Neural cell (in vitro differentiated cells): ENCODE measurements around the gene FABP7. TPM values are rescaled to one million over a fixed set of nuclear protein-coding genes. Genes with fewer than 3 reads are reported as not detected.

Experiments
- H2AFZ ChIP-seq: fragments of 200-600, 300-800 bp; sonication (generic), shearing (Covaris generic); 2 replicates; pipeline ENCODE4 v1.6.0; 2014; ENCODE audit warnings: low read depth, mild to moderate bottlenecking, antibody characterized with exemption, low read length, moderate library complexity
- H3F3A ChIP-seq: fragments of 200-600 bp; shearing (Covaris generic); 2 replicates; pipeline ENCODE4 v1.6.1; 2016; ENCODE audit warnings: mild to moderate bottlenecking, moderate library complexity, mixed read lengths, antibody characterized with exemption, low read length; ENCODE audit not compliant: insufficient read depth, poor library complexity, severe bottlenecking
- H3K27ac ChIP-seq: fragments of 200-600, 300-800 bp; sonication (generic), shearing (Covaris generic); 2 replicates; pipeline ENCODE4 v1.5.1; 2014; ENCODE audit warnings: mild to moderate bottlenecking, low read length, moderate library complexity
- H3K27me3 ChIP-seq: fragments of 300-800, 200-600 bp; sonication (generic), shearing (Covaris generic); 2 replicates; pipeline ENCODE4 v1.6.0; 2014; ENCODE audit warnings: mild to moderate bottlenecking, low read depth, low read length, moderate library complexity; ENCODE audit not compliant: insufficient read depth
- H3K36me3 ChIP-seq: fragments of 300-800, 200-600 bp; sonication (generic), shearing (Covaris generic); 2 replicates; pipeline ENCODE4 v1.5.1; 2014; ENCODE audit warnings: mild to moderate bottlenecking, antibody characterized with exemption, low read length, moderate library complexity; ENCODE audit not compliant: insufficient read depth
- H3K4me2 ChIP-seq: fragments of 300-800, 200-600 bp; sonication (generic), shearing (Covaris generic); 2 replicates; pipeline ENCODE4 v1.6.0; 2014; ENCODE audit warnings: mild to moderate bottlenecking, low read length
- H3K4me3 ChIP-seq: fragments of 300-800, 200-600 bp; sonication (generic), shearing (Covaris generic); 2 replicates; pipeline ENCODE4 v1.5.1; 2014; ENCODE audit warnings: mild to moderate bottlenecking, low read length, moderate library complexity
- H3K79me2 ChIP-seq: fragments of 200-600 bp; shearing (Covaris generic); replicated peaks from 2 replicates; pipeline ENCODE4 v1.6.0; 2014; ENCODE audit warnings: mild to moderate bottlenecking, low read length, moderate library complexity; ENCODE audit not compliant: insufficient read depth
- H3K9ac ChIP-seq: fragments of 300-800, 200-600 bp; sonication (generic), shearing (Covaris generic); 2 replicates; pipeline ENCODE4 v1.6.1; 2016; ENCODE audit warnings: mild to moderate bottlenecking, low read length, mixed read lengths
- H3K9me2 ChIP-seq: fragments of 200-600 bp; shearing (Covaris generic); 2 replicates; pipeline ENCODE4 v1.6.1; 2016; ENCODE audit warnings: mild to moderate bottlenecking, low read length, mixed read lengths; ENCODE audit not compliant: insufficient read depth
- H3K9me3 ChIP-seq: fragments of 200-600, 300-800 bp; sonication (generic), shearing (Covaris generic); 2 replicates; pipeline ENCODE4 v1.6.1; 2016; ENCODE audit warnings: mild to moderate bottlenecking, mixed run types, low read length, moderate library complexity, mixed read lengths
- H4K20me1 ChIP-seq: fragments of 200-600 bp; shearing (Covaris generic); 2 replicates; pipeline ENCODE4 v1.6.1; 2016; ENCODE audit warnings: mild to moderate bottlenecking, mixed run types; ENCODE audit not compliant: insufficient read depth
- EP300 ChIP-seq: fragments of 450-650 bp; conservative IDR thresholded peaks from 2 replicates; pipeline ENCODE4 v1.6.1; 2014; ENCODE audit warnings: antibody characterized with exemption, mild to moderate bottlenecking, moderate library complexity; ENCODE audit not compliant: poor library complexity, severe bottlenecking
- EZH2 ChIP-seq: fragments of 200-600, 300-800 bp; shearing (Covaris generic), sonication (generic); IDR thresholded peaks from 2 replicates; pipeline ENCODE4 v1.6.1; 2014; ENCODE audit warnings: antibody characterized with exemption, low read length, borderline replicate concordance, mild to moderate bottlenecking; ENCODE audit not compliant: insufficient read depth, poor library complexity, severe bottlenecking
- MXI1 ChIP-seq: fragments of 450-650 bp; conservative IDR thresholded peaks from 2 replicates; pipeline ENCODE4 v1.6.1; 2014; ENCODE audit warnings: antibody characterized with exemption, mild to moderate bottlenecking; ENCODE audit not compliant: poor library complexity, severe bottlenecking
- POLR2AphosphoS5 ChIP-seq: IDR thresholded peaks from 2 replicates; pipeline ENCODE4 v1.6.1; 2012
- RAD21 ChIP-seq: fragments of 450-650 bp; conservative IDR thresholded peaks from 2 replicates; pipeline ENCODE4 v1.6.1; 2014; ENCODE audit warnings: antibody characterized with exemption, mild to moderate bottlenecking, moderate library complexity
- SMC3 ChIP-seq: fragments of 450-650 bp; conservative IDR thresholded peaks from 2 replicates; pipeline ENCODE4 v1.6.1; 2014; ENCODE audit warnings: antibody characterized with exemption, mild to moderate bottlenecking, moderate library complexity; ENCODE audit not compliant: poor library complexity
- TAF1 ChIP-seq: IDR thresholded peaks from 2 replicates; pipeline ENCODE4 v1.6.1; 2012; ENCODE audit warnings: low read depth
- polyA plus RNA-seq: library from polyadenylated mRNA; depleted of rRNA; stranded (reverse); fragments of >200 nt; gene quantifications from 2 replicates; pipeline ENCODE4 v1.2.3, GENCODE V29; 2014
- TF ChIP-seq, protein P1 (sequence below): IDR thresholded peaks from 2 replicates; pipeline ENCODE4 v1.6.1; 2012; ENCODE audit warnings: borderline replicate concordance
- TF ChIP-seq, protein P2 (sequence below): fragments of 450-650 bp; IDR thresholded peaks from 2 replicates; pipeline ENCODE4 v1.5.1; 2014; ENCODE audit warnings: antibody characterized with exemption, mild to moderate bottlenecking, moderate library complexity; ENCODE audit not compliant: poor library complexity, severe bottlenecking

Gene FABP7
- polyA plus RNA-seq, 1 donor from 2014 or later = 37.2 TPM

DNA sequence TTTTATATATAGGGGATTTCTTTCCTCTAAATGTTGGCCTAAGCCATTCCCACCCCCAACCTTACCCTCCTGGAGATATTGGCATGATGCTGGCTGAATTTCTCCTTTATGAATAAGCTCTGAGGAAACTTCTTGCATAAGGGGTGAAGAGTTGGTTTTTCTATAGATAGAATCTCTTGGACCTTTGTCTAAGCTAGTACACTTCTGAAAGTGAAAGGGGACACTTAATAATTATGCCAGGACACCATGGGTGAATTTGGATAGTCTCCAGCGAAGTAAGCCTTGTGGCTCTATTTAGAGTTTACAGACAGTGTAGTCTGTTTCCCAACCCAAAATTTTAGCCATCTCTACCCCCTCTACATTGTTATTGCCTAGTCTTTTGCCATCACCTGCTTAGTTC is 27.1 kb upstream of the FABP7 start:
- TF ChIP-seq EP300 (no peak), SMC3 (no peak), EZH2 (no peak), MXI1 (no peak), RAD21 (no peak), TAF1 (no peak), POLR2AphosphoS5 (no peak)
- TF ChIP-seq, protein P1, sequence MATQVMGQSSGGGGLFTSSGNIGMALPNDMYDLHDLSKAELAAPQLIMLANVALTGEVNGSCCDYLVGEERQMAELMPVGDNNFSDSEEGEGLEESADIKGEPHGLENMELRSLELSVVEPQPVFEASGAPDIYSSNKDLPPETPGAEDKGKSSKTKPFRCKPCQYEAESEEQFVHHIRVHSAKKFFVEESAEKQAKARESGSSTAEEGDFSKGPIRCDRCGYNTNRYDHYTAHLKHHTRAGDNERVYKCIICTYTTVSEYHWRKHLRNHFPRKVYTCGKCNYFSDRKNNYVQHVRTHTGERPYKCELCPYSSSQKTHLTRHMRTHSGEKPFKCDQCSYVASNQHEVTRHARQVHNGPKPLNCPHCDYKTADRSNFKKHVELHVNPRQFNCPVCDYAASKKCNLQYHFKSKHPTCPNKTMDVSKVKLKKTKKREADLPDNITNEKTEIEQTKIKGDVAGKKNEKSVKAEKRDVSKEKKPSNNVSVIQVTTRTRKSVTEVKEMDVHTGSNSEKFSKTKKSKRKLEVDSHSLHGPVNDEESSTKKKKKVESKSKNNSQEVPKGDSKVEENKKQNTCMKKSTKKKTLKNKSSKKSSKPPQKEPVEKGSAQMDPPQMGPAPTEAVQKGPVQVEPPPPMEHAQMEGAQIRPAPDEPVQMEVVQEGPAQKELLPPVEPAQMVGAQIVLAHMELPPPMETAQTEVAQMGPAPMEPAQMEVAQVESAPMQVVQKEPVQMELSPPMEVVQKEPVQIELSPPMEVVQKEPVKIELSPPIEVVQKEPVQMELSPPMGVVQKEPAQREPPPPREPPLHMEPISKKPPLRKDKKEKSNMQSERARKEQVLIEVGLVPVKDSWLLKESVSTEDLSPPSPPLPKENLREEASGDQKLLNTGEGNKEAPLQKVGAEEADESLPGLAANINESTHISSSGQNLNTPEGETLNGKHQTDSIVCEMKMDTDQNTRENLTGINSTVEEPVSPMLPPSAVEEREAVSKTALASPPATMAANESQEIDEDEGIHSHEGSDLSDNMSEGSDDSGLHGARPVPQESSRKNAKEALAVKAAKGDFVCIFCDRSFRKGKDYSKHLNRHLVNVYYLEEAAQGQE = no peak
- TF ChIP-seq, protein P2, sequence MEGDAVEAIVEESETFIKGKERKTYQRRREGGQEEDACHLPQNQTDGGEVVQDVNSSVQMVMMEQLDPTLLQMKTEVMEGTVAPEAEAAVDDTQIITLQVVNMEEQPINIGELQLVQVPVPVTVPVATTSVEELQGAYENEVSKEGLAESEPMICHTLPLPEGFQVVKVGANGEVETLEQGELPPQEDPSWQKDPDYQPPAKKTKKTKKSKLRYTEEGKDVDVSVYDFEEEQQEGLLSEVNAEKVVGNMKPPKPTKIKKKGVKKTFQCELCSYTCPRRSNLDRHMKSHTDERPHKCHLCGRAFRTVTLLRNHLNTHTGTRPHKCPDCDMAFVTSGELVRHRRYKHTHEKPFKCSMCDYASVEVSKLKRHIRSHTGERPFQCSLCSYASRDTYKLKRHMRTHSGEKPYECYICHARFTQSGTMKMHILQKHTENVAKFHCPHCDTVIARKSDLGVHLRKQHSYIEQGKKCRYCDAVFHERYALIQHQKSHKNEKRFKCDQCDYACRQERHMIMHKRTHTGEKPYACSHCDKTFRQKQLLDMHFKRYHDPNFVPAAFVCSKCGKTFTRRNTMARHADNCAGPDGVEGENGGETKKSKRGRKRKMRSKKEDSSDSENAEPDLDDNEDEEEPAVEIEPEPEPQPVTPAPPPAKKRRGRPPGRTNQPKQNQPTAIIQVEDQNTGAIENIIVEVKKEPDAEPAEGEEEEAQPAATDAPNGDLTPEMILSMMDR = no peak
- H3K9ac ChIP-seq = no peak overlapping the region
- H2AFZ ChIP-seq = no peak overlapping the region
- H3K9me3 ChIP-seq = no peaks in the 10 kb centered on the region
- no peak overlapping the region for H3K27ac ChIP-seq
- H3F3A ChIP-seq = no peaks in the 10 kb centered on the region
- H3K79me2 ChIP-seq = no peaks in the 10 kb centered on the region
- no peaks in the 10 kb centered on the region for H3K36me3 ChIP-seq
- no peaks in the 10 kb centered on the region for H4K20me1 ChIP-seq
- H3K4me3 ChIP-seq = no peak overlapping the region
- H3K27me3 ChIP-seq = no peaks in the 10 kb centered on the region
- H3K9me2 ChIP-seq = no peaks in the 10 kb centered on the region
- no peak overlapping the region for H3K4me2 ChIP-seq

DNA sequence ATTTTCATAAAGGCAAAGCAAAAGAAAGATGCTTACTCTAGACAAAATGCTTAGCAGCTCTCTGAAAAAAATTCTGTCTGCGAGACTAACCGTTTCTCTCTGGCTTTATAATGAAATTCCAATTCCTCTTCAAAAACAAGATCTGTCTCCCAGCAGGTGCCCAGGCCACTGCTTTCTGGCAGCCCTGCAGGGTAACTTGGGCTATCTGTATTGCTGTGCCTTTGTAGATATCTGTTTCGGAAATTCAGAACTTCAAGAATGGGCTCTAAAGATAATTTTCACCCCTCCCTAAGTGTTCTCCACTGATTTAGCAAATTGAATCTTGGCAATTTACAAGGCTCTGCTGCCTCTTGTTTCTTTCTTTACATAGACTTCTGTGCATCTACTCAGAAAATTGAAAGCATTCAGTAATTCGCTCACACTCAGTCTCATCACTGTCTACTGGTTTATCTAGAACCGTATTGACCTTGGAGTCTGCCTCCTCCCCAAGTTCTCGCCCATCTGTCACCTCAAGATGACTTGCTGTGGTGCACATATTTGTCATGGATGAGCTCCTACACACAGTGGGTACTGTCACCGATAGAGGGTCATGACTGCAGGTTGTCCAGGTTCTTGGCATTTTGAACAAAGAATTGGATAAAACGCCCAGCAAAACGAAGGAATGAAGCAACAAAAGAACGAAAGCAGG is 26.4 kb upstream of the FABP7 start:
- Histone ChIP-seq H4K20me1 (no peaks in the 10 kb centered on the region), H3K27me3 (no peaks in the 10 kb centered on the region), H3K36me3 (no peaks in the 10 kb centered on the region), H3K4me3 (no peak overlapping the region), H3K4me2 (no peak overlapping the region), H3K9me2 (no peaks in the 10 kb centered on the region), H3K27ac (no peak overlapping the region), H3K9me3 (no peaks in the 10 kb centered on the region), H2AFZ (no peak overlapping the region), H3K9ac (no peak overlapping the region), H3K79me2 (no peaks in the 10 kb centered on the region), H3F3A (no peaks in the 10 kb centered on the region)
- TF ChIP-seq, protein P2 = no peak
- TF ChIP-seq EZH2 (no peak), RAD21 (no peak), SMC3 (no peak), POLR2AphosphoS5 (no peak), TAF1 (no peak), MXI1 (no peak), EP300 (no peak)
